ENCODE data around the gene CLCN5. TPM values are rescaled to one million over a fixed set of nuclear protein-coding genes. Genes with fewer than 3 reads are reported as not detected.

CLCN5 gene
- total and polyA plus RNA-seq, 2 experiments from 2014 or later = 3.7 to 13.6 TPM

GRCh38 chrX:50073601-50074000 is 151.2 kb downstream of the CLCN5 start (continued):
- TF ChIP-seq, protein P1, sequence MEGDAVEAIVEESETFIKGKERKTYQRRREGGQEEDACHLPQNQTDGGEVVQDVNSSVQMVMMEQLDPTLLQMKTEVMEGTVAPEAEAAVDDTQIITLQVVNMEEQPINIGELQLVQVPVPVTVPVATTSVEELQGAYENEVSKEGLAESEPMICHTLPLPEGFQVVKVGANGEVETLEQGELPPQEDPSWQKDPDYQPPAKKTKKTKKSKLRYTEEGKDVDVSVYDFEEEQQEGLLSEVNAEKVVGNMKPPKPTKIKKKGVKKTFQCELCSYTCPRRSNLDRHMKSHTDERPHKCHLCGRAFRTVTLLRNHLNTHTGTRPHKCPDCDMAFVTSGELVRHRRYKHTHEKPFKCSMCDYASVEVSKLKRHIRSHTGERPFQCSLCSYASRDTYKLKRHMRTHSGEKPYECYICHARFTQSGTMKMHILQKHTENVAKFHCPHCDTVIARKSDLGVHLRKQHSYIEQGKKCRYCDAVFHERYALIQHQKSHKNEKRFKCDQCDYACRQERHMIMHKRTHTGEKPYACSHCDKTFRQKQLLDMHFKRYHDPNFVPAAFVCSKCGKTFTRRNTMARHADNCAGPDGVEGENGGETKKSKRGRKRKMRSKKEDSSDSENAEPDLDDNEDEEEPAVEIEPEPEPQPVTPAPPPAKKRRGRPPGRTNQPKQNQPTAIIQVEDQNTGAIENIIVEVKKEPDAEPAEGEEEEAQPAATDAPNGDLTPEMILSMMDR (conservative IDR thresholded peaks at IDR 0.05; ENCODE audit: low read depth in 2 of 2) = no peak
- TF ChIP-seq STAT1 (IDR thresholded peaks at IDR 0.05; ENCODE audit: unreplicated experiment) (no peak), NANOG (IDR thresholded peaks at IDR 0.05; ENCODE audit: borderline replicate concordance) (no peak), EZH2phosphoT487 (IDR thresholded peaks at IDR 0.05; ENCODE audit: unreplicated experiment) (no peak), CREB1 (CRISPR knock-in tag; IDR thresholded peaks at IDR 0.05; ENCODE audit: low read depth) (no peak), EZH2 (IDR thresholded peaks at IDR 0.05; ENCODE audit: low read depth, unreplicated experiment) (no peak), POLR2AphosphoS5 (IDR thresholded peaks at IDR 0.05; ENCODE audit: low read depth) (no peak), REST (IDR thresholded peaks at IDR 0.05; ENCODE audit: unreplicated experiment) (no peak)

DNA sequence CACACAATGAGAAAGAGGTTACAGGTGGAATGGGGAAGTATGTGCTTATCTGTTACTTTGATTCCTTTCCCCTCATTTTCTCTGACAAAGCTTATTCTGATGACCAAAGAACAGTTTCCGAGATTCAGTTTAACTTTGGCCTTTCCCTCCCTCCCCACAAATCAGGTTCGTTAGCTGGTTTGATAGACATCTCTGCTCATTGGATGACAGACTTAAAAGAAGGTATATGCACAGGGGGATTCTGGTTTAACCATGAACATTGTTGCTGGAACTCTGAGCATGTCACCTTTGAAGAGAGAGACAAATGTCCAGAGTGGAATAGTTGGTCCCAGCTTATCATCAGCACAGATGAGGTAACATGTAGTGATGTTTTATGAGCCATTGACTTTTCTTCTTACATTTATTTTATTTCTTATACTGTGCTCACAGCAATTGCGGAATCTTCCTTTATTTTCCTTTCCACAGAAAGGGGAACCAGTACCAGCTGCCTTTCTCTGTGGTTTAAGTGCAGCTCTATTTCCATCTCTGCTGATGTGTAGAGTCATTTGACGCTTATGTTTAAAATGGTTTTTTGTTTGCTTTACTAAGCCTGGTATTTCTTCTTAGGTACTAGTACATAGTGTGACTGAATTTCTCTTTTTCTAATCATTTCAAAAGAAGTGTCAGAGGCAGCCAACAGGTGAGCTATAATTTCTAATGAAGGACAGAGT is 153.4 kb downstream of the CLCN5 start:
- H3K27ac Mint-ChIP-seq = no peak overlapping the region
- DNase-seq (ENCODE audit: low spot score) (no peak), ATAC-seq (no peak)
- Histone ChIP-seq H2AFZ (no peak overlapping the region), H3K27ac (ENCODE audit: low read depth) (no peak overlapping the region), H3F3A (replicated peaks; ENCODE audit: low read depth) (no peaks in the 10 kb centered on the region), H3K4me3 (no peak overlapping the region), H3K9me2 (ENCODE audit: insufficient read depth) (no peaks in the 10 kb centered on the region), H4K20me1 (replicated peaks; ENCODE audit: insufficient read depth) (no peaks in the 10 kb centered on the region), H3K36me3 (ENCODE audit: insufficient read depth) (no peaks in the 10 kb centered on the region), H3K4me2 (no peak overlapping the region), H3K27me3 (ENCODE audit: insufficient read depth) (no peaks in the 10 kb centered on the region), H3K79me2 (replicated peaks; ENCODE audit: insufficient read depth) (no peaks in the 10 kb centered on the region), H3K4me1 (ENCODE audit: insufficient read depth) (no peaks in the 10 kb centered on the region)
- no peak overlapping the region for H3K4me3 Mint-ChIP-seq
- H3K4me1 Mint-ChIP-seq = no peaks in the 10 kb centered on the region
- no peaks in the 10 kb centered on the region for H3K9me3 Mint-ChIP-seq
- H3K27me3 Mint-ChIP-seq (ENCODE audit: insufficient read depth, low read depth, poor library complexity) = no peaks in the 10 kb centered on the region
- no peaks in the 10 kb centered on the region for H3K36me3 Mint-ChIP-seq (ENCODE audit: low read depth)
- TF ChIP-seq CREB1 (CRISPR knock-in tag; IDR thresholded peaks at IDR 0.05; ENCODE audit: low read depth) (no peak), ZNF114 (CRISPR knock-in tag; IDR thresholded peaks at IDR 0.05) (no peak), JUNB (IDR thresholded peaks at IDR 0.05; ENCODE audit: unreplicated experiment) (no peak), ZNF331 (CRISPR knock-in tag; IDR thresholded peaks at IDR 0.05; ENCODE audit: low read depth) (no peak)
